ENCODE results near the gene SLC25A39. TPM values are rescaled to one million over a fixed set of nuclear protein-coding genes. Genes with fewer than 3 reads are reported as not detected.

The SLC25A39 gene
- total RNA-seq, 2 donors from 2014 or later: 115 to 267 TPM

DNA sequence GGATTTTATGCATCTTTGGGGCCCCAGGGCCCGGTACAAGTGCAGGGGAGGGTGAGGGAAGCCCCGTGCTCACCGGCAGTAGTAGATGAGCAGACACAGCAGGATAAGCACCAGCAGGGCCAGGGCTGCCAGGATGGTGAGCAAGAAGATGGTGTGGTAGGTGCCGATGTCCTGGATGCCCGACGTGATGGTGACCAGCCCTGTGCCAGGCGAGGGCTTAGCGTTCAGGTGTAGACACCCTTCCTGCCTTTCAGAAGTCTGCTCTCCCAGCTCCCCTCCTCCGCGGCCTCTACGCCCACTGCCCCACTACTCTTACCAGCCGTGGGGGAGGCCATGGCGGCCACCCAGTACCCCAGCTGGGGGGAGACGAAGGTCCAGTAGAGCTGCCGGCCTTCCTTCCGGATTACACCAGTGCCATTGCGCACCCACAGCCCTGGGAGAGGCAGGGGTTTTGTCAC is 31.0 kb upstream of the SLC25A39 start:
- H3K27me3 ChIP-seq: no peaks in the 10 kb centered on the region
- H3K4me3 ChIP-seq: no peak overlapping the region
- intact Hi-C loops (cut with DNase I): no loop called here
- TF ChIP-seq CTCF (IDR thresholded peaks at IDR 0.05): no peak
- no peaks in the 10 kb centered on the region for H3K4me1 ChIP-seq
- no peak overlapping the region for H3K27ac ChIP-seq
- DNase-seq: no peak
- no peak overlapping the region for H3K9ac ChIP-seq (ENCODE audit: low read depth in 2 of 2, low read length in 2 of 2)
- no peaks in the 10 kb centered on the region for H3K9me3 ChIP-seq
- H3K36me3 ChIP-seq: peaks cover 5% of the 10 kb centered on the region

- TF ChIP-seq CTCF (IDR thresholded peaks at IDR 0.05): no peak
- no peak overlapping the region for H3K9ac ChIP-seq (ENCODE audit: low read depth in 2 of 2, low read length in 2 of 2)
- H3K4me1 ChIP-seq: no peaks in the 10 kb centered on the region
- H3K27ac ChIP-seq: no peak overlapping the region
- H3K27me3 ChIP-seq: no peaks in the 10 kb centered on the region
- intact Hi-C loops (cut with DNase I): no loop called here
- H3K4me3 ChIP-seq: no peak overlapping the region
- H3K36me3 ChIP-seq: peaks cover 5% of the 10 kb centered on the region
- DNase-seq: peak; percentile 56
- no peaks in the 10 kb centered on the region for H3K9me3 ChIP-seq
These were observed 30.2 kb upstream of the SLC25A39 start for GRCh38 chr17:44354582-44355561.

DNA sequence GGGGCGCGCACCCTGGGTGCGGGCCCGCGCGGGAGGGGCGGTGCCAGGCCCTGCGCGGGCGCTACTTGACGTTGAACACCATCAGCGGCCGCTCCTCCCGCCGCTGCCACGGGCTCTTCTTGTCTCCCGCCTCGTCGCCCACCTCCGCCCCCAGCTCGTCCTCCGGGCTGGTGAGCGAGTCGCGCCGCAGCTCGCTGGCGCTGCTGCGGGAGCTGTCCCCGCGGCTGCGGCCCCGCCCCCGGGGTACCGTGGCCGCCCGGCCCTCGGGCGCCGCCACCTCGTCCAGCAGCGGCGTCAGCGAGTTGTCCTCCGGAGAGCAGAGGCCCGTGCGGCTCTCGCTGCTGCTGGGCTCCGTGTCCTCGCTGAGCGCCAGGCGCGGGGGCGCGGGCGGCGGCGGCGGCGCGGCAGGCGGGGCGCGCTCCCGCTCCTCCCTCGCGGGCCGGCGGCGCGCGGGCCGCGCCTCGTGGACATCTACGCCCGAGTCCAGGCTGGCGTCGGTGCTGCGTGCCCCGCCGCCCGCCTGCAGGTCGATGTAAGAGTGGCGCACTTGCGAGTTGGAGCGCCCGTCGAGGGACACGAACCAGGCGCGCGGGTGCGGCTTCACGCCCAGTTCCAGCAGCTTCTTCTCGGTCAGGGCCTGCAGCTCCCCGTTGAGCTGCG is 29.2 kb upstream of the SLC25A39 start:
- H3K4me1 ChIP-seq: no peaks in the 10 kb centered on the region
- peaks cover 5% of the 10 kb centered on the region for H3K36me3 ChIP-seq
- H3K4me3 ChIP-seq: peak overlapping the region; percentile 35
- H3K27ac ChIP-seq: no peak overlapping the region
- no peak for TF ChIP-seq CTCF (IDR thresholded peaks at IDR 0.05)
- H3K27me3 ChIP-seq: no peaks in the 10 kb centered on the region
- H3K9ac ChIP-seq (ENCODE audit: low read depth in 2 of 2, low read length in 2 of 2): peak overlapping the region in 1 of 2 donors; percentile 43
- intact Hi-C loops (cut with DNase I): no loop called here
- H3K9me3 ChIP-seq: no peaks in the 10 kb centered on the region
- no peak for DNase-seq

GRCh38 chr17:44352828-44353671 is 28.4 kb upstream of the SLC25A39 start:
- no peaks in the 10 kb centered on the region for H3K4me1 ChIP-seq
- no peak overlapping the region for H3K9ac ChIP-seq (ENCODE audit: low read depth in 2 of 2, low read length in 2 of 2)
- no peak overlapping the region for H3K27ac ChIP-seq
- intact Hi-C loops (cut with DNase I): no loop called here
- H3K36me3 ChIP-seq: peaks cover 5% of the 10 kb centered on the region
- DNase-seq: no peak
- H3K9me3 ChIP-seq: no peaks in the 10 kb centered on the region
- no peak for TF ChIP-seq CTCF (IDR thresholded peaks at IDR 0.05)
- H3K27me3 ChIP-seq: no peaks in the 10 kb centered on the region
- peak overlapping the region; percentile 35 for H3K4me3 ChIP-seq

Data from colonic mucosa (tissue), 4 donors.